Psoas muscle (tissue), 8 donors: Measurements from ENCODE around the gene HEXD. TPM values are rescaled to one million over a fixed set of nuclear protein-coding genes. Genes with fewer than 3 reads are reported as not detected.
"Not testable (repeated sequence)": the region's sequence is repeated elsewhere in the genome, so short reads cannot be mapped to it uniquely, and the experiment has no call there.

Experiments
- ATAC-seq, 4 donors: fragments of 200-7000 bp; cut with Tn5 transposase; one replicate each; pipeline ENCODE4 v1.9.1; 2020; ENCODE audit warnings: moderate library complexity in 3 of 4, mild to moderate bottlenecking in 2 of 4
- DNase-seq, 2 donors: peaks; one replicate each; pipeline ENCODE4 v3.0.0-alpha.2; 2020
- H3K27ac ChIP-seq: fragments of 200-600 bp; one replicate; pipeline ENCODE4 v1.8.0; 2022
- H3K27me3 ChIP-seq, 3 donors: fragments of 200-600 bp in 1 of 3; one replicate each; pipeline versions ENCODE4 v1.6.1 to v1.8.0; 2013 to 2022; ENCODE audit warnings: low read length in 2 of 3, mild to moderate bottlenecking in 2 of 3, moderate library complexity in 1 of 3; ENCODE audit not compliant: insufficient read depth in 3 of 3
- H3K36me3 ChIP-seq, 2 donors: fragments of 200-600 bp in 1 of 2; one replicate each; pipeline versions ENCODE4 v1.6.1 to v1.8.0; 2013 to 2022; ENCODE audit warnings: low read depth in 1 of 2, mild to moderate bottlenecking in 1 of 2, moderate library complexity in 1 of 2; ENCODE audit not compliant: insufficient read depth in 1 of 2
- H3K4me1 ChIP-seq: fragments of 200-600 bp; one replicate; pipeline ENCODE4 v1.8.0; 2022
- H3K4me3 ChIP-seq: fragments of 200-600 bp; one replicate; pipeline ENCODE4 v1.8.0; 2022; ENCODE audit warnings: mild to moderate bottlenecking
- H3K9me3 ChIP-seq: fragments of 200-600 bp; one replicate; pipeline ENCODE4 v1.8.0; 2022
- CTCF ChIP-seq: fragments of 200-600 bp; IDR thresholded peaks from one replicate; pipeline ENCODE4 v1.8.0; 2022; ENCODE audit warnings: antibody characterized with exemption
- WGBS, 3 donors: extraction: QIAGEN DNeasy Blood & Tissue Kit; methylation state at CpG; one replicate each; pipeline versions ENCODE4 v1.1.6 to v1.1.7; 2013; 5-methylcytosine and 5-hydroxymethylcytosine counted together
- intact Hi-C, 2 donors: fragments of 100-400 bp; cut with DNase I; formaldehyde crosslinking; loops; one replicate each; pipeline versions ENCODE4 v1.11.0 to v1.14.2; 2022
- polyA plus RNA-seq, 3 donors: library from polyadenylated mRNA; stranded (reverse); fragments of 200-250 nt; gene quantifications; one replicate each; pipeline ENCODE4 v1.2.3, GENCODE V29; 2013
- total RNA-seq, 4 donors: library from RNA; stranded (reverse); fragmentation: NEBNext Ultra II Directional in 2 of 4; extraction: Animal tissue kit (Norgen Biotek cat#: 25700) in 2 of 4; gene quantifications; one replicate each; pipeline versions ENCODE4 v1.2.1 to v1.2.4, GENCODE V29; 2021 to 2023
- donor health status: healthy with polysubstance abuse.
- donor health status: DM: no; HTN: no; CAD: no; lungs with moderate emphysema.
- donor health status: Bipolar disorder and iron deficiency.
- donor health status: healthy.
- donor health status: DM: yes; HTN: yes; CAD: no.
- donor health status: DM: no; HTN: no; CAD: no.
- donor health status: DM: no; HTN: no; CAD: no.
- donor health status: DM: yes; HTN: yes; CAD: no.

Gene HEXD
- total and polyA plus RNA-seq, 7 donors: 17.4 to 29.8 (median 21.3) TPM

DNA sequence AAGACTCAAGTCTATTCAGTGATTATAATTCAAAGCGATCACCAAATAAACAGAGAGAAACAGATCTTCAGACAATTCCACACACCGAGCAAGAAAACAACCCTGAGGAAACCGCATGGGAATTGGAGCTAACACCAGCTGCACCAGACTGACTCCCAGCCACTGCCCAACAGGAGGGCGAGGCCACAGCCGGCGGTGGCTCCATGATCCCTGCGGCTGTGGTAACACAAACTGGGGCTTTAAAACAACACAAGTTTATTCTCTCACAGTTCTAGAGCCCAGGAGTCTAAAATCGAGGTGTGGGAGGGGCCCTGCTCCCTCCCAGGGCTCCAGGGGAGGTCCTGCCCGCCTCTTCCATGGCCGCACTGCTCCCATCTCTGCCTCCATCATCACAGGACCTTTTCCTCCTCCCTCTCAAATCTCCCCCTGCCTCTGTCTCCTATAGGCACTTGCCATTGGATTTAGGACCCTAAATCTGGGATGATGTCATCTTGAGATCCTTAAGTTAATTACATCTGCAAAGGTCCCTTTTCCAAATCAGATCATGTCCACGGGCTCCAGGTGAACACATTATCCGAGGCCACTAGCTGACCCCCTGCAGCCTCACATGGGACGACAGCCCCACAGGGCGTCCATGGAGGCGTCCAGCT lies 9.7 kb upstream of the HEXD start:
- no peaks in the 10 kb centered on the region for H3K9me3 ChIP-seq
- no peak for TF ChIP-seq CTCF
- no peak for DNase-seq
- H3K36me3 ChIP-seq: peaks cover 0 to 42% of the 10 kb centered on the region in 2 donors
- no peak for ATAC-seq
- H3K4me1 ChIP-seq: peaks cover 10% of the 10 kb centered on the region
- intact Hi-C loops: no loop called here
- H3K27ac ChIP-seq: no peak overlapping the region
- no peaks in the 10 kb centered on the region for H3K27me3 ChIP-seq
- WGBS, 3 donors: 73 to 84% (median 74%) methylated on average over 15 of the region's 15 CpGs
- H3K4me3 ChIP-seq: no peak overlapping the region

- Histone ChIP-seq H3K27ac (no peak overlapping the region), H3K4me3 (no peak overlapping the region), H3K27me3 (no peaks in the 10 kb centered on the region), H3K36me3 (peaks cover 0 to 42% of the 10 kb centered on the region in 2 donors), H3K9me3 (no peaks in the 10 kb centered on the region), H3K4me1 (peaks cover 10% of the 10 kb centered on the region)
- TF ChIP-seq CTCF: no peak
- intact Hi-C loops: no loop called here
- 82 to 91% (median 86%) methylated on average over 20 to 21 of the region's 21 CpGs for WGBS, 3 donors
- ATAC-seq (no peak), DNase-seq (no peak)
Measured at GRCh38 chr17:82408938-82409318, 9.2 kb upstream of the HEXD start.

GRCh38 chr17:82410014-82410716 lies 8.0 kb upstream of the HEXD start:
- TF ChIP-seq CTCF: no peak
- Histone ChIP-seq H3K27ac (no peak overlapping the region), H3K4me1 (peaks cover 10% of the 10 kb centered on the region), H3K27me3 (no peaks in the 10 kb centered on the region), H3K4me3 (no peak overlapping the region), H3K36me3 (peaks cover 0 to 34% of the 10 kb centered on the region in 2 donors), H3K9me3 (no peaks in the 10 kb centered on the region)
- WGBS, 3 donors: 84 to 88% (median 85%) methylated on average over 14 of the region's 14 CpGs
- no peak for ATAC-seq
- DNase-seq: no peak
- intact Hi-C loops: no loop called here

GRCh38 chr17:82411396-82412053 lies 6.6 kb upstream of the HEXD start:
- DNase-seq (no peak), ATAC-seq (no peak)
- Histone ChIP-seq H3K4me1 (peaks cover 10% of the 10 kb centered on the region), H3K27me3 (no peaks in the 10 kb centered on the region), H3K27ac (no peak overlapping the region), H3K9me3 (no peaks in the 10 kb centered on the region), H3K4me3 (no peak overlapping the region), H3K36me3 (peaks cover 0 to 37% of the 10 kb centered on the region in 2 donors)
- 80 to 86% (median 80%) methylated on average over 24 of the region's 24 CpGs for WGBS, 3 donors
- TF ChIP-seq CTCF: no peak
- intact Hi-C loops: no loop called here

DNA sequence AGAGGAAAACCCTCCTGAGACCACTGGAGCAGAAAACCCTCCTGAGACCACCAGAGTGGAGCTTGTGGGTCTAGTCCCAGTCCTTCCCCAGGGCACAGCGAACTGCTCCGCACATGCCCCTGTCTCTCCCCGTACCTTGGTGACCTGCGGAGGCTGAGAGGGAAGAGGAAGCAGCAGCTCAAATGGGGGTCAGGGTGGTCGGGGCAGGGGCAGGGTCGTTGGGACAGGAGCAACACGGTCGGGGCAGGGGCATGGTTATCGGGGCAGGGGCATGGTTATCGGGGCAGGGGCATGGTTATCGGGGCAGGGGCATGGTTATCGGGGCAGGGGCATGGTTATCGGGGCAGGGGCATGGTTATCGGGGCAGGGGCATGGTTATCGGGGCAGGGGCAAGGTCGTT lies 6.1 kb upstream of the HEXD start:
- ATAC-seq, H3K4me3 ChIP-seq, H3K27me3 ChIP-seq, DNase-seq, H3K4me1 ChIP-seq, H3K9me3 ChIP-seq, intact Hi-C loops, H3K27ac ChIP-seq: not testable (repeated sequence)
- peaks cover 0 to 37% of the 10 kb centered on the region in 2 donors for H3K36me3 ChIP-seq
- WGBS, 3 donors: 89 to 91% (median 90%) methylated on average over 15 to 16 of the region's 16 CpGs
